ENCODE results near the gene GKAP1.
"Not testable (repeated sequence)": the region's sequence is repeated elsewhere in the genome, so short reads cannot be mapped to it uniquely, and the experiment has no call there.

GKAP1 gene

DNA sequence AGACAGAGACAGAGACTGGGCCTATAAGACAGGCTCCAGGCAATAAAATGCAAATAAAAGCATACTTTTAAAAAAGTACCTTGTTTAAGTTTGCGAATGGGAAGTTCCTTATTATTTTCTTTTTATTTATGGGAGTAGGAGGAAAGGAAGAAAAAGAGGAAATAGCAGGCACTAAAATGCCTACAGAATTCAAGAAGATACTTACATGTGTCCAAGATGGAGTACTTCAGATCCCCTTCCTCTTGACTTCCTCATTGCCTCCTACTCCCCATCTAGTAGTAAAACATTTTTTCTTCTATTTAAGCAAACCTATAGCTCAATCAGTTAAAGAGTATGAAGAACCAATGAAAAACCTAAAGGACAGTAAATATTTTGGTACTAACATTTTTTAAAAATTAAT is 24.8 kb downstream of the GKAP1 start:
- Mint-ChIP-seq H3K4me3 (no peak overlapping the region), H3K36me3 (ENCODE audit: insufficient read depth) (peaks cover 8% of the 10 kb centered on the region)

DNA sequence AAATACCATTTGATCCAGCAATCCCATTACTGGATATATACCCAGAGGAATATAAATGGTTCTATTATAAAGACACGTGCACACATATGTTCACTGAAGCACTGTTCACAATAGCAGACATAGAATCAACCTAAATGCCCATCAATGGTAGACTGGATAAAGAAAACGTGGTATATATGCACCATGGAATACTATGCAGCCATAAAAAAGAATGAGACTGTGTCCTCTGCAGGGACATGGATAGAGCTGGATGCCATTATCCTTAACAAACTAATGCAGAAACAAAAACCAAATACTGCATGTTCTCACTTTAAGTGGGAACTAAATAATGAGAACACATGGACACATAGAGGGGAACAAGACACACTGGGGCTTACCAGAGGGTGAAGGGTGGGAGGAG is 39.4 kb downstream of the GKAP1 start:
- Mint-ChIP-seq H3K36me3 (ENCODE audit: insufficient read depth) (peaks cover 3% of the 10 kb centered on the region), H3K4me1 (no peaks in the 10 kb centered on the region), H3K4me3 (no peak overlapping the region), H3K27me3 (no peaks in the 10 kb centered on the region), H3K9me3 (no peaks in the 10 kb centered on the region), H3K27ac (ENCODE audit: low read depth) (no peak overlapping the region)
- DNase-seq (ENCODE audit: low spot score in 2 of 2): no peak
- ATAC-seq (replicated peaks; ENCODE audit: extremely low read depth, poor library complexity, severe bottlenecking): no peak

More for the DNA sequence above, 24.8 kb downstream of the GKAP1 start:
- H3K4me1 Mint-ChIP-seq: no peaks in the 10 kb centered on the region
- DNase-seq (ENCODE audit: low spot score in 2 of 2) (no peak), ATAC-seq (replicated peaks; ENCODE audit: extremely low read depth, poor library complexity, severe bottlenecking) (no peak)
- no peak overlapping the region for H3K27ac Mint-ChIP-seq (ENCODE audit: low read depth)
- H3K9me3 Mint-ChIP-seq: no peaks in the 10 kb centered on the region
- no peaks in the 10 kb centered on the region for H3K27me3 Mint-ChIP-seq

DNA sequence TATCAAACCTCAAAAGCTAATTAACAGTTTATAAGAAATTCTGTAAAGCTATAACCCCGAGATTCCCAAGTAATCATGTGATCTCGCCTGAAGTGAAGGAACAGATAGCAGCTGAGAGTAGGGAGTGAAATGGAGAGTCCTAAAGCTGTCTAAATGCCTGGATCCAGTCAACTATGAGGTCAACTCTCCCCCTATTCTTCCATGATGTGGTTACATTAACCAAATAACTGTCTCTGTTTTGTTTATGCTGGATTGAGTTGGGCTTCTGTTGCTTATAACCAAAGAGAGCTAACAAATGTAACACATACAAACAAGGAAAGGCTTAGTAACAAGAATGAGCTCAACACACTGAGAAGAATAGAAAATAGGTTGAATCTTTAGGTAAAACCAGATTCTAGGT is 41.6 kb downstream of the GKAP1 start:
- Mint-ChIP-seq H3K36me3 (ENCODE audit: insufficient read depth) (no peaks in the 10 kb centered on the region), H3K9me3 (no peaks in the 10 kb centered on the region), H3K27me3 (no peaks in the 10 kb centered on the region), H3K4me3 (no peak overlapping the region), H3K27ac (ENCODE audit: low read depth) (no peak overlapping the region), H3K4me1 (no peaks in the 10 kb centered on the region)
- no peak for DNase-seq (ENCODE audit: low spot score in 2 of 2)
- no peak for ATAC-seq (replicated peaks; ENCODE audit: extremely low read depth, poor library complexity, severe bottlenecking)

DNA sequence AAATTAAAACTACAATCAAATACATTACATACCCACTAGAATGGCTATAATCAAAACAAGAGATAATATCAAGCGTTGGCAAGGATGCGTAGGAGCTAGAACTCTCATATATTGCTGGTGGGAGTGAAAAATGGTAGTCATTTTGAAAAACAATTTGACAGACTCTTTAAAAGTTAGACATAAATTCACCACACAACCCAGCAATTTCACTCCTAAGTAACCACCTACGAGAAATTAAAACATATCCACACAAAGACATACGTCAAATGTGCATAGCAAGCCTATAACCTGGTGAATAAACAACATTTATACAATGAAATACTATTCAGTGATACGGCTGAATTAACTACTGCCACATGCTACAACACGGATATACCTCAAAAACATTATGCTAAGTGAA is 44.7 kb downstream of the GKAP1 start:
- no peaks in the 10 kb centered on the region for H3K4me1 Mint-ChIP-seq
- ATAC-seq (replicated peaks; ENCODE audit: extremely low read depth, poor library complexity, severe bottlenecking) (no peak), DNase-seq (ENCODE audit: low spot score in 2 of 2) (no peak)
- no peak overlapping the region for H3K4me3 Mint-ChIP-seq
- no peaks in the 10 kb centered on the region for H3K9me3 Mint-ChIP-seq
- no peaks in the 10 kb centered on the region for H3K27me3 Mint-ChIP-seq
- H3K27ac Mint-ChIP-seq (ENCODE audit: low read depth): no peak overlapping the region
- no peaks in the 10 kb centered on the region for H3K36me3 Mint-ChIP-seq (ENCODE audit: insufficient read depth)

DNA sequence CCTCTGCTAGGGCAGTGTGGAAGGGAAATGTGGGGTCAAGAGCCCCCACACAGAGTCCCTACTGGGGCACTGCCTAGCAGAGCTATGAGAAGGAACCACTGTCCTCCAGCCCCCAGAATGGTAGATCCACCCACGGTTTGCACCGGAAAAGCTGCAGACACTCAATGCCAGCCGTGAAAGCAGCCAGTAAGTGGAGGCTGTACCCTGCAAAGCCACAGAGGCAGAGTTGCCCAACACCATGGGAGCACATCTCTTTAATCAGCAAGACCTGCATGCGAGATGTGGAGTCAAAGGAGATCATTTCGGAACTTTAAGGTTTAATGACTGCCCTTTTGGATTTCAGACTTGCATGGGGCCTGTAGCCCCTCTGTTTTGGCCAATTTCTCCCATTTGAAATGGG is 52.2 kb downstream of the GKAP1 start:
- Mint-ChIP-seq H3K4me1 (no peaks in the 10 kb centered on the region), H3K27ac (ENCODE audit: low read depth) (no peak overlapping the region), H3K9me3 (peaks cover 5% of the 10 kb centered on the region), H3K27me3 (no peaks in the 10 kb centered on the region), H3K36me3 (ENCODE audit: insufficient read depth) (no peaks in the 10 kb centered on the region), H3K4me3 (no peak overlapping the region)
- ATAC-seq (replicated peaks; ENCODE audit: extremely low read depth, poor library complexity, severe bottlenecking) (no peak), DNase-seq (ENCODE audit: low spot score in 2 of 2) (no peak)

DNA sequence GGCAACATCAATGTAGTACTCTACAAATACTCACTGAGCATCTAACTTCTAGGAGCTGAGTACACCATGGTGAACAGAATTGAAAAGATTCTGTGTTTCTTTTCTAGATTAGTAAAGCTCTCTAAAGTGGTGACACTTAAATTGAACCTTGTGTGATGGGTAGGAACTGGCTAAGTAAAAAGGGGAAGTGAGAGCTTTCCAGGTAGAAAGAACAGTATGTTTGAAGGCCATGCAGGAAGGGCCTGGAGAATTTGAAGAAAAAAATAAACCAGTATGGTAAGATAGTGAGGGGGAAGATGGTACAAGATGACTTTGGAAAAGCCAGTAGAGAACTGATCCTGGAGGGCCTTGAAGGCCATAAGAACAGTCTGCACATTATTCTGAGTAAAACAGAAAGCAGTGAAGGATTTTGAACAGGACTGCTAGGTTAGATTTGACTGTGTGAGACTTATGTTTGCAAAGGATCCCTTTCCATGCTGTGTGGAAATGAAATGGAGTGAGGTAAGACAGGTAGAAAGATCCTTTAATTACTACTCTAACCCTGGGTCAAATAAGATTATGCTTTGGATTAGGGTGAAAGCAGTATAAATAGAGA is 63.1 kb downstream of the GKAP1 start:
- Mint-ChIP-seq H3K27me3 (no peaks in the 10 kb centered on the region), H3K27ac (ENCODE audit: low read depth) (no peak overlapping the region), H3K9me3 (no peaks in the 10 kb centered on the region), H3K4me3 (no peak overlapping the region), H3K4me1 (no peaks in the 10 kb centered on the region), H3K36me3 (ENCODE audit: insufficient read depth) (peaks cover 22% of the 10 kb centered on the region)
- DNase-seq (ENCODE audit: low spot score in 2 of 2) (no peak), ATAC-seq (replicated peaks; ENCODE audit: extremely low read depth, poor library complexity, severe bottlenecking) (no peak)

DNA sequence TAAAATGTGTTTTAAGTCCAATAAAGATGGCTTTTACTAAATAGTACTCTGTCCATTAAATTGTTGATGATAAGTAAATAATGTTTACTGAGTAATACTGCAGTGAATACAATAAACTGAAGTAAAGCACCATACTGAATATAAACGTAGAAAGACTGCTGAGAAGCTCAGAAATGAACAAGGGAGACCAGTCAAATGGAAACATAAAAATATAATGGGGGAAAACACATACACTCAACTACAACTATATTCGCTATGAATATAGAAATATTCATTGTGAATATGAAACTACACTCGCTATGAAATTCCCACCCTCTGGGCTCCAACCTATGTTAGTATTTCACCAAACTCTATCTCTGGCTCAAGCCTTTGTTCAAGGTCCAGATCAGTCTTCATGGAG is 67.9 kb downstream of the GKAP1 start:
- DNase-seq (ENCODE audit: low spot score in 2 of 2) (no peak), ATAC-seq (replicated peaks; ENCODE audit: extremely low read depth, poor library complexity, severe bottlenecking) (no peak)
- no peak overlapping the region for H3K4me3 Mint-ChIP-seq
- H3K4me1 Mint-ChIP-seq: no peaks in the 10 kb centered on the region
- peaks cover 19% of the 10 kb centered on the region for H3K36me3 Mint-ChIP-seq (ENCODE audit: insufficient read depth)
- no peaks in the 10 kb centered on the region for H3K9me3 Mint-ChIP-seq
- no peak overlapping the region for H3K27ac Mint-ChIP-seq (ENCODE audit: low read depth)
- no peaks in the 10 kb centered on the region for H3K27me3 Mint-ChIP-seq

DNA sequence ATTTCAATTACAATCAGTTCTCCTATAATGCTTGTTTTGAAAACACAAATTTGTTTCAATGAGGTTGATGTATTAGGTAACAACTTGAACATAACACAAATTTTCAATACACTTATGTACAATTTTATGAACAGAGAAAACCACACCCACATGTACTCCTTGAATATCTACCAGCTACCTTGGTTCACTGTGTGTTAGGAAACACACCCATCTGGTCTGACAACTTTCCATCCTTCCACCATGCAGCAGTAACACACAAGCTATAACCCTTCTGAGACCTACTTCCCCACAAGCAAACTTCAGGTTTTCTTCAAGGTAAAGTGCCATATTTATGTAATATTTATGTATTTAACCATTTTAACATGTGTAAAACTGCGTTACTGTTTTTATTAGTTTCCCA is 73.4 kb downstream of the GKAP1 start:
- H3K36me3 Mint-ChIP-seq (ENCODE audit: insufficient read depth): peaks cover 6% of the 10 kb centered on the region
- no peaks in the 10 kb centered on the region for H3K9me3 Mint-ChIP-seq
- DNase-seq (ENCODE audit: low spot score in 2 of 2) (no peak), ATAC-seq (replicated peaks; ENCODE audit: extremely low read depth, poor library complexity, severe bottlenecking) (no peak)
- no peaks in the 10 kb centered on the region for H3K4me1 Mint-ChIP-seq
- H3K27me3 Mint-ChIP-seq: no peaks in the 10 kb centered on the region
- no peak overlapping the region for H3K27ac Mint-ChIP-seq (ENCODE audit: low read depth)
- H3K4me3 Mint-ChIP-seq: no peak overlapping the region

DNA sequence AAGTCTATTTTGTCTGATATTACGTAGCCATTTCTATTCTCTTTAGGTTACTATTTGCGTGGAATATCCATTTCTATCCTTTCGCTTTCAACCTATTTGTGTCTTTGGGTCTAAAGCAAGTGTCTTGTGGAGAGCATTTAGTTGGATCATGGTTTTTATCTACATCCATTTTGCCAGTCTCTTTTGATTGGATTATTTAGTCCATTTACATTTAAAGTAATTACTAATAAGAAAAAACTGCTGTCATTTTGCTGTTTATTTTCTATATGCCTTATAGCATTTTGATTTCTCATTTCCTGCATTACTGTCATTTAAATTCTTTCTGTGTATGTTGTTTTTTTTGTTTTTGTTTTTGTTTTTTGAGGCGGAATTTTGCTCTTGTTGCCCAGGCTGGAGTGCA is 83.8 kb downstream of the GKAP1 start:
- Mint-ChIP-seq H3K27me3 (no peaks in the 10 kb centered on the region), H3K36me3 (ENCODE audit: insufficient read depth) (peaks cover 2% of the 10 kb centered on the region), H3K9me3 (no peaks in the 10 kb centered on the region), H3K4me1 (no peaks in the 10 kb centered on the region), H3K27ac (ENCODE audit: low read depth) (no peak overlapping the region), H3K4me3 (no peak overlapping the region)
- DNase-seq (ENCODE audit: low spot score in 2 of 2) (no peak), ATAC-seq (replicated peaks; ENCODE audit: extremely low read depth, poor library complexity, severe bottlenecking) (no peak)

DNA sequence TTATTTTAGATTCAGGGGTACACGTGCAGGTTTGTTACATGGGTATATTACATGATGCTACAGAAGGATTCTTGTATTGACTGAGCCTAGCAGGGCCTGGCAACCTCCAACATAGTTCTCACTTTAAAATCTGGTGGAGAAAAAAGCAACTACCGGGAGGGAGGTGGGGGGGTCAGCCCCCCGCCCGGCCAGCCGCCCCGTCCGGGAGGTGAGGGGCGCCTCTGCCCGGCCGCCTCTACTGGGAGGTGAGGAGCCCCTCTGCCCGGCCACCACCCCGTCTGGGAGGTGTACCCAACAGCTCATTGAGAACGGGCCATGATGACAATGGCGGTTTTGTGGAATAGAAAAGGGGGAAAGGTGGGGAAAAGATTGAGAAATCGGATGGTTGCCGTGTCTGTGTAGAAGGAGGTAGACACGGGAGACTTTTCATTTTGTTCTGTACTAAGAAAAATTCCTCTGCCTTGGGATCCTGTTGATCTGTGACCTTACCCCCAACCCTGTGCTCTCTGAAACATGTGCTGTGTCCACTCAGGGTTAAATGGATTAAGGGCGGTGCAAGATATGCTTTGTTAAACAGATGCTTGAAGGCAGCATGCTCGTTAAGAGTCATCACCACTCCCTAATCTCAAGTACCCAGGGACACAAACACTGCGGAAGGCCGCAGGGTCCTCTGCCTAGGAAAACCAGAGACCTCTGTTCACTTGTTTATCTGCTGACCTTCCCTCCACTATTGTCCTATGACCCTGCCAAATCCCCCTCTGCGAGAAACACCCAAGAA is 88.8 kb downstream of the GKAP1 start:
- H3K9me3 Mint-ChIP-seq; H3K4me1 Mint-ChIP-seq; H3K27ac Mint-ChIP-seq (ENCODE audit: low read depth); H3K36me3 Mint-ChIP-seq (ENCODE audit: insufficient read depth); DNase-seq (ENCODE audit: low spot score in 2 of 2); H3K4me3 Mint-ChIP-seq; H3K27me3 Mint-ChIP-seq; ATAC-seq (replicated peaks; ENCODE audit: extremely low read depth, poor library complexity, severe bottlenecking): not testable (repeated sequence)

DNA sequence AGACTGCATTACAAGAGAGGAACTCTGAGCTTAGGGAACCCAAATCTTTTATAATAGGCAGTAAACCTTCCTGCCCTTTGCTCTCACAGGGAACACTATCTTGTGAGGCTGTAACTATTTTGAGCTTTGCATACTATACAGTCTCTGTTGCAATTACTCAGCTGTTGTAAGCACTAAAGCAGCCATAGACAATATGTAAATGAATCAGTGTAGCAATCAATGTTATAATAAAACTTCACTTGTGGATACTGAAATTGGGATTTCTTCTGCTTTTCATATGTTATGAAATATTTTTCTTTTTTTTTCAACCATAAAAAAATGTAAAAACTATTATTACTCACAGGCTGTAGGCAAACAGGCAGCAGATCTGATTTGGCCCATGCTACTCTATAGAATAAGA is 93.1 kb downstream of the GKAP1 start:
- Mint-ChIP-seq H3K27me3 (no peaks in the 10 kb centered on the region), H3K27ac (ENCODE audit: low read depth) (no peak overlapping the region), H3K4me1 (no peaks in the 10 kb centered on the region), H3K9me3 (no peaks in the 10 kb centered on the region), H3K4me3 (no peak overlapping the region), H3K36me3 (ENCODE audit: insufficient read depth) (peaks cover 1% of the 10 kb centered on the region)
- no peak for DNase-seq (ENCODE audit: low spot score in 2 of 2)
- no peak for ATAC-seq (replicated peaks; ENCODE audit: extremely low read depth, poor library complexity, severe bottlenecking)

DNA sequence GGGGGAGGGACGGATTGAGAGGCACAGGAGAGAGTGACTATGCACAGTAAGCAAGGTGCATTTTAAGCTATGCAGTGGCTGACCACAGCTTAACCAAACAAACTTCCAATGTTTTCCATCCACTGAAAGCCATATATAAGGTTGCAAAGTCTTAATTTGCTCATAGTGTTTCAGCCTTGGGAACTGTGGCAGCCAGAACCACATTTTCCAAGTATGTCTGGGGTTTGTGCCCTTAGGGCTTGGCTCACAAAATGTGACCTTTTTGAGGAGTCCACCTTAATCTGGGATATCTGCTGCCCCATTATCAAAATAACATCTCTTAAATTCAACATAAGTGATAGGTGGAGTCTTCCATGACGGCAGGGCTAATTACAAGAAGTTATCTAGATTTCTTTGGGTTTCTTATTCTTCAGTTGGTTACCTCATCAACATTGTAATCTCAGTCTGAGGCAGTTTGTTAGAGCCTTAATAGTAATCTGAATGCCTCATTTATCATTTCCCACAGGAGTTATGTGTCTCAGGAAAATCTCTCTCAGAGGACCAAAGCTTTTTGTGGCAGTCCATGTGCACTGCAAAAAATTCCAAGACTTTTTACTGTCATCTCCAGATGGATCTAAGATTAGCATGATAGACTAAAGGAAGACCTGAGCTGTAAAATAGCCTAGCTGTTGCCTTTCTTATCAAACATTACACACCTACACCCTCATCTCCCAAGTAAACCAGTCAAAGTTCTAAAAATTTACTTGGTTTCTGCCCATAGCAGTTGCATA is 94.7 kb downstream of the GKAP1 start:
- Mint-ChIP-seq H3K4me3 (no peak overlapping the region), H3K9me3 (no peaks in the 10 kb centered on the region)
- DNase-seq (ENCODE audit: low spot score in 2 of 2): no peak

DNA sequence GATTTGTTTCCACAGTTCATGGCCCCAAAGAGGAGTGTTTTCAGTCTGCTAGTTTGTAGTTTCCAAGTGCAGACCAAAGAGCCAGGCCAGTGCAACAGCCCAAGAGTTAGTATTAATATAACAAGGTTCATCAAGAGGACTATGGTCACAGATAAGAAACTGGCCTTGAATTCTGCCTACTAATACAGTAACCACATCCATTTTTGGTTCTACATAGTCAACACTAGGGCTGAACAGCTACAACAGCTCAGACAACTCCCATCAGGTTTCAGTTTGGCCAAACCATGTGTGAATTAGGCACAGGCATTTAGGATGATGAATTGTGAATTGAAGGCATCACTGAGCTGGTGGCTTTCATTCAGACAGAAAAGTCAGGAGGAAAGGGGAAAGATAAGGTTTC is 96.1 kb downstream of the GKAP1 start:
- H3K9me3 Mint-ChIP-seq: no peaks in the 10 kb centered on the region
- DNase-seq (ENCODE audit: low spot score in 2 of 2) (no peak), ATAC-seq (replicated peaks; ENCODE audit: extremely low read depth, poor library complexity, severe bottlenecking) (no peak)
- peaks cover 1% of the 10 kb centered on the region for H3K36me3 Mint-ChIP-seq (ENCODE audit: insufficient read depth)
- no peaks in the 10 kb centered on the region for H3K4me1 Mint-ChIP-seq
- H3K4me3 Mint-ChIP-seq: no peak overlapping the region
- H3K27me3 Mint-ChIP-seq: no peaks in the 10 kb centered on the region
- H3K27ac Mint-ChIP-seq (ENCODE audit: low read depth): no peak overlapping the region

More for the DNA sequence above, 94.7 kb downstream of the GKAP1 start:
- no peak for ATAC-seq (replicated peaks; ENCODE audit: extremely low read depth, poor library complexity, severe bottlenecking)
- Mint-ChIP-seq H3K27me3 (no peaks in the 10 kb centered on the region), H3K27ac (ENCODE audit: low read depth) (no peak overlapping the region), H3K36me3 (ENCODE audit: insufficient read depth) (peaks cover 1% of the 10 kb centered on the region), H3K4me1 (no peaks in the 10 kb centered on the region)
